ENCODE results near the gene RPS18.

RPS18 gene

DNA sequence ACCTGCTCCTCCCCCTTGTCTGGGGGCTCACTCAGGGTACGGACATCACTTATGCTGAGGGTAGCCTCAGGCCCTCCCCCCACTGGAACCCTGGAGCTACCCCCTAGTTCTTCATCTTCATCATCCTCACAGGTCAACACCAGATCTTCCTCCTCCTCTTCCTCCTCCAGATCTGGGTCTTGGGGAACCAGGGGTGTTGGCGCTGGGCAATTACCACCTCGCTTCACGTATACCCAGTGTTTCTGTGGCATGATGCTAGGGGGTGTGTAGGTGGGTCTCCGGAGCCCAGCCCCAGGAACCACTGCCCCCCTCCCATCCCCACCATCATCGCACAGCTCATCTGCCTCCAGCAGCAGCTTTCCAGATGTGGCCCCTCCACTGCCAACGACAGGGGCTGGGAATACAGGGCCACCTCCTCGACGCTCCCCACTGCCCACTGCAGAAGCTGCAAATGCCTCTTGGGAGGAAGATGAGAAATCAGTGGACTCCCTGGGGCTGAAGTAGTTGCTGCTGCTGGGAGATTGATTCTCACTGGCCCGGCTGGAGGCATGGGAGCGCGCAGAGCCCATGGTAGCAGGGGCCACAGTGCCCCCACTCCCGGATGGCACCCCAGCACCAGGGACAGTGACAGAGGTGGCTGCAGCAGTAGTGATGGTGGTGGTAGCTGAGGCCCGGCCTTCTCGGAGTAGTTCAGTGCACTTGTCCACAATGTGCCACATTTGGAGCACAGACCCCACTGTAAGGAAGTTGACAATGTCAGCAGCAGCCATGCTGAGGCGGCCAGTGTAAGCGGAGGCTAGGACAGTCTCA, 44.1 kb downstream of the RPS18 start:
- no peak for DNase-seq

DNA sequence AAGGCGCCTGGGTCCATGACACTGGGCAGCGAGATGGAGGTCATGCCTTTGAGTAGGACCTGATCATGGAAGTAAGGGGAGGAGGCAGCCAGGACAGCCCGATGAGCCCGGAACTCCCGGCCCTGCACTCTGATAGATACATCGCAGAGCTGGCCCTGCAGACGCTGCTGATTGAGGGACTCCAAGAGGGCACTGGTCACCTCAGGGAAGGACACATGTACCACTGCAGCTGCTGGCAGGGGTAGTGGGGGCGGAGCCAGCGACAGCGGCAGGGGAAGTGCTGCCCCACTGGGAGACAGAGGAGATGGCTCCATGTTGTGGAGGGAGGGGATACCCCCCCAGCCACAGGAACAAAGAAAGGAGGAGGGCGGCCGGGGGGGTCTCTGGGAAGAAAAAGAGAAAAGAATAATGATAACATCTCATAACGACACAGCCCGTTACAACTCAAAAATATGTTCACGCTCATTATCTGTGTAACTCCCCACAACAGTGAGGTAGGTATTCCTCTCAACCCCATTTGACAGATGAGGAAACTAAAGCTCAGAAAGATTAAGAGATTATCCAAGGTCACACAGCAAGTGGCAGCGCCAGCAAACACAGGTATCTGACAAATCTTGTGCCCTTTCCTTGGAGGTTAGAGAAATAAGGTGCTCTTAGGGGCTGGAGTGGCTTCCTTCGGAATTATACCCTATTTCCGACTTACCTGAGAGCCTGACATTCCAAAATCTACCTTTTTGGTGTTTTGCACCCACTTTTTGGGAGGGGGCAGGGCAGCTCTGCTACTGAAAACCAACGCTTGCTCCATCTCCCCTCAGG, 44.9 kb downstream of the RPS18 start:
- no peak for DNase-seq

DNA sequence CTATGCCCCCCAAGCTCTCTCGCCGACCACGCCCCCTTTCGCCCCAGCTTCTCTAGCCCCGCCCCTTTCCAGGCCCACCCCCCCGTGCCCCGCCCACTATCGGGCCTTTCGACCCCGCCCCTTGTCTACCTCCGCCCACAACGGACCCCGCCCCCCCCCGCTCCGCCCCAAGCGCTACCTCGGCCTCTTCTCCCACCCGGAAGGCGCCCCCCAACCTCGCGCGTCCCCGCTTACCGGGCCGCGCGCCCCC, 45.5 kb downstream of the RPS18 start:
- no peak for DNase-seq

DNA sequence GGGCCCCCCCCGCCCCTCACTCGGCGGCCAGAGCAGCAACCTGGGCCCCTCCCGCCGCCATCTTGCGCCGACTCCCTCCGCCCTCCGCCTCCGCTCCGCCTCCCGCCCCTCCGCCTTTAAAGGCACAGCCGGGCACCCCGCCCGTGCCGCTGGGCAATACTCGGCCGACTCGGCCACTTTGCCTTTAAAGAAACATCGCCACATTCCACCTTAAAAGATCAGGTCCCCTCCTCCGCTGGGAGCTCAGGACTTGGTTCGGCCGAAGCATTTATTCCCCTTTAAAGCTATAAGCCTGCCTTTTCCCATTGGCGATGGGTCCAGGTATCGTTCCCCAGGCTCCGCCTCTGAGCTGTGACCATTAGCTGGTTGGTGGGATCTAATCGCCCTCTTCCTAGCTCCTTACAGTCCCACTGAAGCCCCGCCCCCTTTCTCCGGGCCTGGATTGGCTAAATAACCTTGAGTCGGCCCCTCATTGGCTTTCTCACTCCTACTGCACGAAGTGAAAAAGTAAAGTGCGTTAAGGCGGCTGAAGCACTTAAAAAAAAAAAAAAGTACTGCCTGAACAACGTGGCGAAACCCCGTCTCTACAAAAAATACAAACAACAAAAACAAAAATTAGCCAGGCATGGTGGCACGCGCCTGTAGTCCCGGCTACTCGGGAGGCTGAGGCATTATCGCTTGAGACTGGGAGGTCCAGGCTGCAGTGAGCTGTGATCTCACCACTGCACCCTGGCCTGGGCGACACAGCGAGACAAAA, 46.0 kb downstream of the RPS18 start, which contains the start of gene ZBTB22:
Gene ZBTB22 (minus strand): TSS at position 76 of the 757 bp plus-strand sequence. CDS start 828 bp downstream, outside the sequence.
- DNase-seq, result peak; percentile 95

DNA sequence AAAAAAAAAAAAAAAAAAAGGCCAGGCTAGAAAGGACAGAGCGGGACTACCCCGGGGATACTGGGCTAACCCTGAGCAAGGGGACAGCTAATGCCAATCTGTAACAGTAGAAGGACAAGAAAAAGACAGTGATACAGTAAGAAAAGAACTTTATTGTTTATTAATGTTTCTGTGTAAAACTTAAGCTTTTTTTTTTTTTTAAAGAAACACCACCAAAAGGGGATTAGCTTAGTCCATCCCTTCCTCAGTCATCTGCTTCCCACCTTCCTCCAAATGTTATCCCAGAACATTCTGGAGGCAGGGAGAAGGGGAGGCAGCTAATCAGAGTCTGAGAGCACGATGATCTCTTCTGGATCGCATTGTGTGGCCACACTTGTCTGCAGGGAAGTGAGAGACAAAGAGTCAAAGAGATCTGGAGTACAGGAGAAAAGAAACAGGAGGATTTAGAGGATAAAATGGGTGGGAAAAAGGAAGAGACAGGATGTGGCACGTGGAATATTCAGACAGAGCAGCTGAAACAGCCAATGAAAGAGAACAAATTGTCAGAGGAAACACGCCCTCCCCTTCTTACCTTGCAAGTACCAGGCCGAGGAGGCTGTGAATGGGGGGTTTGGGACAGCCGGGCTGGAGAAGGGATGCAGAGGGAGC, 46.7 kb downstream of the RPS18 start:
- no peak for DNase-seq

DNA sequence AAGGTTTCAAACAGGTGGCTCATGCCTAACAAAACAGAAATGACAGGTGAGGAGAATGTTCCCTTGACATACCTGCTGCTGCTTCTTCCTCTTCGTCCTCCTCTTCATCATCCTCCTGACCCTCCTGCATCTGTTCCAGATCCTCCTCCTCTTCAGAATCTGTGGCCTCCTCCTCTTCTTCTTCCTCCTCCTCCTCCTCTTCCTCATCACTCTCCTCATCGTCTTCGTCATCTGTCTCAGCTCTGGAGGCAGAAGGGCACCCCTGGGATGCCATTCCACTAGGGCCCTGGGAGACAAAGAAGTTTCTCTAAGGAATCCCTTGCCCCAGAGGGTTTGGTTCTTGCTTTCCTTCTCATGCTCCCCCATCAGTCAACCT, 48.1 kb downstream of the RPS18 start:
- DNase-seq, result no peak

DNA sequence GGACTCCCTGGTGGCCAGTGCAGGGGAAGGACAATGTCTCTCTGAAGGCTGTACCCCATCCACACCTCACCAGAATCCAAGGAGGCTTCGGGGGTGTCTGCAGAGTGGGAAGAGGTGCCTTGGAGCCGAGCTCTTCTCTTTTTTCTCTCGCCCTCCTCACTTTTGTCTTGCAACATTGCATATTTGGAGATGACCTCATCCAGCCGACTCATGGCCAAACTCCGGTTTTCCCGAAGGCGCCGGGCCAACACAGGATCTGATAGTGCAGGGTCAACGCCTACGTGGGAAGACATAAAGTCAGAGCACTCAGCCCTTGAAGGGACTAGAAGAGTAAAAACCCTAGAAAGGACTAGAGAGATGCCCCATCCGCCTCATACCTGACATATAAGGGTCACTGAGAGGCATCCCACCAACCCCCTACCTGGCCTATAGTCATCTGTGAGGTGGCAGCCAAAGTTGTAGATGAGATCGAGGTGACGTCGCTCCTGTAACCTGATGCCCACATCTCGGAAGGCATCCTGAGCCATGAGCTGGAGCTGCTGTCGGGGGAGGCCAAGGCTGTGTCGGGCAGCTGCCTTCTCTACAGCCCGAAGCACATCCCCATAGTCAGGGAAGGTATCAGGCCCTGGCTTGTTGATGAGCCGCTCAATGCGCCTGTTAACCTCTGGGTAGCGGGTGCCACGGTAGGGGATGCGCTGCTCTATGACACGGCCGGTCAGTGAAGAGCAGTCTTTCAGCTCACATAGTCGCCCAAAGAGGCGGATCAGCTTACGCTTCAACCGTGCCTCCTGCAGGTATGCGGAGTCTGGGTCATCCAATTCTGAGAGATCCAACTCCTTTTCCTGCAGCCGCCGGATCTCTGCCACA, 48.7 kb downstream of the RPS18 start:
- no peak for DNase-seq

DNA sequence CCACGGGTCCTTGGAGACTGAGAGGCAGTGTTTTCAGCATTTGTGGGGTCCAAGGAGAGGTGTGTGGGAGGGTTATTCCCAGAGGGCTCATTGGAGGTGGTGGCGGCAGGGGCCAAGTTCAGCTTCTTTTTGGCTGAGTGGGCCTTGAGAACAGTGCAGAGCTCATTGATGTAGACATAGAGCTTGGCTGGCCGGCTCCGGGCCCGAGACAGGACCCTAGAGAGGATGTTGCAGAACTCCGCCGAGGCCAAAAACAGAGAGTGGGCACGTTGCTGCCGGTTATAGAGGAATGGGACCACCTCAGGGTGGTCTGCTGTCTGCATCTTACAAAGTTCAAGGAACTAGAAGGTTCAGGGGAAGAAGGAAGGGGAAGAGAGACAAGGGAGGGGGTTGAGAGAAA, 49.4 kb downstream of the RPS18 start:
- no peak for DNase-seq

DNA sequence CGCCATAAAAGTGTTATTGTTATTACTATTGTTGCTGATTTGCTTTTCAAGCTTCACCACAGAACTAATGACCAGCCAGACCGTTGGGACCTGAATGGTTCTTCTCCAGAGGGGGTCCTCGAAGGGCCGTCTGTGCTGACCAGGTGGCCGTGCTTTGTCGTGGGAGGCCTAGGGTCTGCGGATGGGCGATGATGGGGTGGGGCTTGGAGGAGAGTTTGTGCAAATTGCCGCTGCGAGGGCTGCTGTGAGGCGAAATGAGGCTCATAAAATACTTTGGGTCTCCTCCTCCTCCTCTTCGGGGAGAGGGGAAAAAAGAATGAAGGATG, 51.7 kb downstream of the RPS18 start:
- peak; percentile 23 for DNase-seq

DNA sequence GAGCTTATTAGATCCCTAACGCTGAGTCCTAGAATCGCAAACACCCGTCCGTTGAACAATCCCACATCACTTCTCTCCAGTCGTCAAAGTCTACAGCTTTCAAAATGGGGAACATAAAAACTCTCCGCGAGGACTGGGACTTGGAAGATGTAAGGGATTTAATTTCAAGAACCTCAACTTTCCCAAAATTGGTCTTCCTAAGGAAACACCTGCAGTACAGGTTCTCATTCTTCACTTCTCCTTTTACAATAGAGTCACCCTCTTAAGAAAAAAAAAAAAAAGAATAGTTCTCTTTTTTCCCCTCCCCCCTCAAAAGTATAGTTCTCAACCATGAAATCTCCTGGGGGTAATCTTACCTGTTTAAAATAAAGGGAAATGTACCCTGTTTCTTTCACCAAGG, 52.2 kb downstream of the RPS18 start:
- DNase-seq, result no peak
